IMR-90 (cell line): ENCODE data around the gene CDT1.

ENCODE experiments used
- BHLHE40 ChIP-seq: fragments of 150-350 bp; IDR thresholded peaks from 2 replicates; pipeline ENCODE4 v1.6.1; 2016; ENCODE audit warnings: mild to moderate bottlenecking, low read depth, low read length
- CEBPB ChIP-seq: IDR thresholded peaks from 2 replicates; pipeline ENCODE4 v1.6.1; 2012; ENCODE audit warnings: low read depth, low read length, improper control_type of control experiment
- ELK1 ChIP-seq: fragments of 150-350 bp; IDR thresholded peaks from 2 replicates; pipeline ENCODE4 v1.6.1; 2016; ENCODE audit warnings: low read depth, mild to moderate bottlenecking, low read length, moderate library complexity, borderline replicate concordance
- FOS ChIP-seq: fragments of 150-350 bp; IDR thresholded peaks from 2 replicates; pipeline ENCODE4 v1.6.1; 2016; ENCODE audit warnings: low read depth, low read length
- MAFK ChIP-seq: IDR thresholded peaks from 2 replicates; pipeline ENCODE4 v1.6.1; 2012; ENCODE audit warnings: low read depth, low read length, improper control_type of control experiment
- MAZ ChIP-seq: IDR thresholded peaks from 2 replicates; pipeline ENCODE4 v1.6.1; 2012; ENCODE audit warnings: low read depth, mild to moderate bottlenecking, low read length, improper control_type of control experiment, moderate library complexity, borderline replicate concordance
- MXI1 ChIP-seq: IDR thresholded peaks from 2 replicates; pipeline ENCODE4 v1.6.1; 2012; ENCODE audit warnings: low read depth, mild to moderate bottlenecking, low read length, moderate library complexity, borderline replicate concordance
- POLR2A ChIP-seq: IDR thresholded peaks from 2 replicates; pipeline ENCODE4 v1.6.1; 2012; ENCODE audit warnings: mild to moderate bottlenecking, low read depth, low read length
- RAD21 ChIP-seq: IDR thresholded peaks from 2 replicates; pipeline ENCODE4 v1.6.1; 2012; ENCODE audit warnings: low read length, improper control_type of control experiment
- RFX5 ChIP-seq: IDR thresholded peaks from 2 replicates; pipeline ENCODE4 v1.8.0; 2012; ENCODE audit warnings: low read depth, mild to moderate bottlenecking, low read length, moderate library complexity
- SMC3 ChIP-seq: fragments of 150-350 bp; IDR thresholded peaks from 2 replicates; pipeline ENCODE4 v1.6.1; 2016; ENCODE audit warnings: low read depth, mild to moderate bottlenecking, antibody characterized with exemption, low read length, moderate library complexity
- USF2 ChIP-seq: fragments of 150-350 bp; IDR thresholded peaks from 2 replicates; pipeline ENCODE4 v1.6.1; 2017; ENCODE audit warnings: mild to moderate bottlenecking, antibody characterized with exemption, low read length, low read depth
- TF ChIP-seq, protein P1 (sequence below): conservative IDR thresholded peaks from 2 replicates; pipeline ENCODE4 v1.5.1; 2012; ENCODE audit warnings: mild to moderate bottlenecking, low read depth, low read length, improper control_type of control experiment

DNA sequence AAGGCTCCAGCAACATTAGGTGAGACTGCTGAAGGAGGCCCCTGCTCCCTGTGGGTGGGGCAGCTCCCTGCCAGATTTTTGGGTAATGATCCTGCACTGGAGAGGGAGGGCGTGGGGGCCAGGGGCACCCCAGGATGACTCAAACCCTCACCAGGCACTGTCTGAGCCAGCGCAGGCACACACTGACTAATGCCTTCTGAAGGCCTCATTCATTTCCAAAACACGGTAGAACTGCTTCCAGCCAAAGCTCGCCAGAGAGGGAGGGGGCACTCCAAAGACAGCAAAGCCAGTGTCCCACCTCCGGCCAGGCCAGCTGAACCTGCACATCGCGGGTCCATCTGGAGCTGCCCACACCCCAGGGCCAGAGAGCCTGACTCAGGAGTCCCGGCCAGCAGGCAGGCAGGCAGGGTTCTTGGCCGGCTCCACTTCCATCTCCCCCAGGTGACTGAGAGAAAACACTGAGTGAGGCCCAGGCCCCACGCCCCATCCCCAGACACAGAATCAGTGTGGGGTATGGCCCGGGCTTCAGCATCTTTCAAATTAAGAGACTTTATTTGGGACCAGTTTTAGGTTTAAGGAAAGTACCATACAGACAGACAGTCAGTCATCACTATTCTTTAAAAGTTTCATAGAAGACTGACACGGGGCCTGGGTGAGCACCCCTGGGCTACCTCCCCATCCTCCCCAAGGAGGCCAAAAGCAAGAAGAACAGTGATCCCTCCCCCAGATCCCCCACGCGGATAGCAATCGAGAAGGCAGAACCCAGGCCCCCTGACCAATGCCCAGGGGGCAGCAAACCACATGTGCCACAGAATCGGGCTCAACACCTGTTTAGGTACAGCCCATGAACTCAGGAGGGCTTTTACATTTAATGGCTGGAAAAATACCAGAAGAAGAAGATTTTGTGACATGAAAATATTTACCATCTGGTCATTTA, 20.9 kb upstream of the CDT1 start:
- TF ChIP-seq RAD21 (peak; percentile 10; the same call in 1 of the 2 replicates), SMC3 (no peak), POLR2A (no peak), RFX5 (no peak), MXI1 (peak; percentile 56; the same call in 1 of the 2 replicates), USF2 (no peak), BHLHE40 (peak; percentile 44; the same call in 1 of the 2 replicates), ELK1 (no peak), CEBPB (no peak), FOS (peak; percentile 80; the same call in 1 of the 2 replicates), MAZ (peak; percentile 92), MAFK (no peak)
- TF ChIP-seq, protein P1, sequence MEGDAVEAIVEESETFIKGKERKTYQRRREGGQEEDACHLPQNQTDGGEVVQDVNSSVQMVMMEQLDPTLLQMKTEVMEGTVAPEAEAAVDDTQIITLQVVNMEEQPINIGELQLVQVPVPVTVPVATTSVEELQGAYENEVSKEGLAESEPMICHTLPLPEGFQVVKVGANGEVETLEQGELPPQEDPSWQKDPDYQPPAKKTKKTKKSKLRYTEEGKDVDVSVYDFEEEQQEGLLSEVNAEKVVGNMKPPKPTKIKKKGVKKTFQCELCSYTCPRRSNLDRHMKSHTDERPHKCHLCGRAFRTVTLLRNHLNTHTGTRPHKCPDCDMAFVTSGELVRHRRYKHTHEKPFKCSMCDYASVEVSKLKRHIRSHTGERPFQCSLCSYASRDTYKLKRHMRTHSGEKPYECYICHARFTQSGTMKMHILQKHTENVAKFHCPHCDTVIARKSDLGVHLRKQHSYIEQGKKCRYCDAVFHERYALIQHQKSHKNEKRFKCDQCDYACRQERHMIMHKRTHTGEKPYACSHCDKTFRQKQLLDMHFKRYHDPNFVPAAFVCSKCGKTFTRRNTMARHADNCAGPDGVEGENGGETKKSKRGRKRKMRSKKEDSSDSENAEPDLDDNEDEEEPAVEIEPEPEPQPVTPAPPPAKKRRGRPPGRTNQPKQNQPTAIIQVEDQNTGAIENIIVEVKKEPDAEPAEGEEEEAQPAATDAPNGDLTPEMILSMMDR, result no peak
